Naive thymus-derived CD8-positive, alpha-beta T cell (primary cell): ENCODE measurements around the gene GRK1. TPM values are rescaled to one million over a fixed set of nuclear protein-coding genes. Genes with fewer than 3 reads are reported as not detected.
A peak's percentile ranks its signal among the peaks of the same experiment; 100 is the strongest.
"Not testable (repeated sequence)": the region's sequence is repeated elsewhere in the genome, so short reads cannot be mapped to it uniquely, and the experiment has no call there.

Experiments
- ATAC-seq, 2 donors: fragments of 150-1000 bp; cut with Tn5 transposase in 1 of 2; sonication (Bioruptor Pico), chemical (Tn5 transposase) in 1 of 2; 1 replicate in 1 of 2; 2 replicates in 1 of 2; pipeline ENCODE4 v1.10.0; 2021; ENCODE audit warnings: mild to moderate bottlenecking in 2 of 2, moderate library complexity in 2 of 2
- POLR2A ChIA-PET: fragments of 350-600 bp; sonication (Branson Sonifier 250); formaldehyde crosslinking; loops from one replicate; lab custom pipeline; 2021; ENCODE audit warnings: antibody characterized with exemption; lab: Charles Lee
- DNase-seq, 10 donors: peaks; one replicate each; pipeline versions ENCODE4 v3.0.0 to v3.0.0-alpha.2; 2020 to 2022
- H3K27ac Mint-ChIP-seq, 10 donors: one replicate each; pipeline ENCODE4 v1.8.0; 2020 to 2022; ENCODE audit warnings: mild to moderate bottlenecking in 10 of 10, mixed read lengths in 10 of 10, moderate library complexity in 4 of 10, inconsistent platforms in 1 of 10
- H3K27me3 Mint-ChIP-seq, 5 donors: one replicate each; pipeline ENCODE4 v1.8.0; 2021 to 2022; ENCODE audit warnings: mixed read lengths in 5 of 5
- H3K36me3 Mint-ChIP-seq, 3 donors: one replicate each; pipeline ENCODE4 v1.8.0; 2020 to 2022; ENCODE audit warnings: mixed read lengths in 3 of 3, mild to moderate bottlenecking in 2 of 3, inconsistent platforms in 1 of 3
- H3K4me1 Mint-ChIP-seq, 4 donors: one replicate each; pipeline ENCODE4 v1.8.0; 2021 to 2022; ENCODE audit warnings: mixed read lengths in 4 of 4
- H3K4me3 Mint-ChIP-seq, 10 donors: one replicate each; pipeline ENCODE4 v1.8.0; 2020 to 2022; ENCODE audit warnings: mild to moderate bottlenecking in 10 of 10, mixed read lengths in 10 of 10, moderate library complexity in 6 of 10, inconsistent platforms in 1 of 10
- H3K9me3 Mint-ChIP-seq, 9 donors: one replicate each; pipeline ENCODE4 v1.8.0; 2020 to 2022; ENCODE audit warnings: mixed read lengths in 9 of 9, mild to moderate bottlenecking in 3 of 9, inconsistent platforms in 1 of 9, moderate library complexity in 1 of 9
- polyA plus RNA-seq, 3 donors: library from polyadenylated mRNA; unstranded; fragments of 300-500 nt; fragmentation: Illumina TruSeq; gene quantifications; one replicate each; pipeline ENCODE4 v1.2.3, GENCODE V29; 2021
- total RNA-seq, 8 experiments: library from RNA in 2 of 8; stranded (reverse) in 2 of 8; gene quantifications; one replicate each; pipeline ENCODE4 v1.2.3 and lab custom pipeline; 2021 to 2026

Gene GRK1
- total and polyA plus RNA-seq, 5 experiments from 2014 or later = not detected

DNA sequence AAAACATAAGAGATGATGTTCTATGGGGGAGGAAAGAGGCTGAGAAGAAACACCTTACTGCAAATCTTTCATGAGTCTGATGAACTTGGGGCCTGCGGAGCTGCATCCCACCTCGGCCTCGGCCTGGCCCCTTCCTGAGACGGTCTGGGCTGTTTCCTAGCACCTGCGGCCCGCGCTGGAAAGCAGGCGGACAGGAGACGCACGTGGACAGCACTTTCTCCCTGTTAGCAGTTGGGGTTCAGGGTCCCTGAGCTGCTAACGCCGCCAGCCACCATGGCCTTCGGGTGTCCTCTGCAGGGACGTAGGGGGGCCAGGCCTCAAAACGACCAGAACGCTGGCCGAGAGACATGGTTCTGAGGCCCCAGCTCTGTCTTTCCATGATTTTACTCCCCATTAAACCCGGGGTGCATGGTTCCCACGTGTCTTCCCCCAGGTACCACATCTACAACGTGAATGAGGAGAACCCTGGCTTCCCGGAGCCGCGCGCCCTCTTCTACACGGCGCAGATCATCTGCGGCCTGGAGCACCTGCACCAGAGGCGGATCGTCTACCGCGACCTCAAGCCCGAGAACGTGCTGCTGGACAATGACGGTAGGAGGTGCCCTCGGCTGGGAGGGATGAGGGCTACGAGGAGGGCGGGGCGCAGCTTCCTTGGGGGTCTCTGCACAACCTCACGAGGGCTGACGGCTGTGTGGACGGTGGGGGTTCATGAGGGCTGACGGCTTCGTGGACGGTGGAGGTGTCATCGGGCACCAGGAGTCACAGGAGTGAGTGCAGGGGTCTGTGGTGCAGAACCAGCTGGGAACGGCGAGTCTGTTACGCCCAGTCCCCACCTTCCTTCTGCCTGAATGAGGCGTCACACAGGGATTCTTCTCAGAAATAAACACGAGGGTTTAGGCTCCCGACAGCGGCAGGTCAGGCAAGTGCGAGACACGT is 4.3 kb downstream of the GRK1 start:
- Mint-ChIP-seq H3K4me3 (no peak overlapping the region), H3K36me3 (no peaks in the 10 kb centered on the region), H3K27me3 (peaks cover 0 to 2% (median 0%) of the 10 kb centered on the region in 5 donors), H3K9me3 (peaks cover 0 to 4% (median 0%) of the 10 kb centered on the region in 9 donors), H3K4me1 (peaks cover 0 to 16% (median 5%) of the 10 kb centered on the region in 4 donors), H3K27ac (no peak overlapping the region)
- POLR2A ChIA-PET = interaction anchor here (1.5 kb wide), 1 partner anchor 53 kb away, joined by 3 read pairs; no protein-coding TSS in a partner anchor
- ATAC-seq (no peak), DNase-seq (peak in 1 of 10 donors; percentile 49)

DNA sequence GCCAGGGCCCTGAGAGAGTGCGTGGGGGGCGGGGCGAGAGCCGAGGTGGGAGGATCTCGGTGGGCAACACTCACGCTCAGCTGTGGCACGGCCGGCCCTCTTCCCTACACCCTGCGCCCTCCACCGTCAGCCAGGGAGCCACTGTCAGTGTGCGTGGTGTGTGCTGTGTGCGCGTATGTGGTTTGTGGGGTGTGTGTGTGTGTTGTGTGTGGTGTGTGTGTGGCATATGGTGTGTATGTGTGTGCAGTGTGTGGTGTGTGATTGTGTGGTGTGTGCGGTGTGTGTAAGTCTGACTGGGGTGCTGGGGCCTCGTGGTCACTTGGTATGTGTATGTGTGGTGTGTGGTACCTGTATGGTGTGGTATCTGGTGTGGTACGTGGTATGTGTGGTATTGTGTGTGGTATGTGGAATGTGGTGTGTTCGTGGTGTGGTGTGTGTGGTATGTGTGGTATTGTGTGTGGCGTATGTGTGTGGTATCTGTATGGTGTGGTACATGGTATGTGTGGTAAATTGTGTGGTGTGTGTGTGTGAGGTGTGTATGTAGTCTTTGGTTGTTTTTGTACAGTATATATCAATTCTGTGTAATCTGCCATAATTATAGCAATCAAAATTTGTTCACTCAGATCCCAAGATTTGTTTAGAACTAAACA is 5.1 kb downstream of the GRK1 start:
- Mint-ChIP-seq H3K27me3 (peaks cover 0 to 2% (median 0%) of the 10 kb centered on the region in 5 donors), H3K4me1 (peaks cover 0 to 16% (median 5%) of the 10 kb centered on the region in 4 donors), H3K36me3 (no peaks in the 10 kb centered on the region), H3K27ac (peak overlapping the region in 8 of 10 donors; percentile 5 to 74 (median 16)), H3K9me3 (peaks cover 0 to 4% (median 0%) of the 10 kb centered on the region in 9 donors), H3K4me3 (peak overlapping the region in 3 of 10 donors; percentile 3 to 59 (median 11))
- POLR2A ChIA-PET = interaction anchor here (1.5 kb wide), 1 partner anchor 52 kb away, joined by 3 read pairs; no protein-coding TSS in a partner anchor
- no peak for ATAC-seq
- peak in 1 of 10 donors; percentile 62 for DNase-seq

DNA sequence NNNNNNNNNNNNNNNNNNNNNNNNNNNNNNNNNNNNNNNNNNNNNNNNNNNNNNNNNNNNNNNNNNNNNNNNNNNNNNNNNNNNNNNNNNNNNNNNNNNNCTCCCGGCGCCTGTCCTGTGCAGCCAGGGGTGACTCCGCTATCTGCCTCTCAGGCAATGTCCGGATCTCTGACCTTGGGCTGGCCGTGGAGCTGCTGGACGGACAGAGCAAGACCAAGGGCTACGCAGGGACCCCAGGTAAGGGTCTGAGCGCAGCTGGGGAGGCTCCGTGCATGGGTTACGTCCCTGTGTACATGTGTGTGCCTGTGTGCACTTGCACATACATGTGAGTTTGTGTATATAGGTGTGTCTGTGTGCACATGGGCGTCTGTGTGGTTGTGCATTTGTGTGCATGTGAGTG is 55.9 kb downstream of the GRK1 start:
- H3K36me3 Mint-ChIP-seq = no peaks in the 10 kb centered on the region
- peak overlapping the region in 8 of 10 donors; percentile 20 to 84 (median 67) for H3K27ac Mint-ChIP-seq
- POLR2A ChIA-PET = no interaction called here
- no peak for DNase-seq
- ATAC-seq = no peak
- H3K9me3 Mint-ChIP-seq = peaks cover 0 to 2% (median 0%) of the 10 kb centered on the region in 9 donors
- H3K4me3 Mint-ChIP-seq = peak overlapping the region in 5 of 10 donors; percentile 18 to 55 (median 37)
- H3K4me1 Mint-ChIP-seq = peaks cover 2 to 24% (median 16%) of the 10 kb centered on the region in 4 donors
- H3K27me3 Mint-ChIP-seq = peaks cover 0 to 2% (median 0%) of the 10 kb centered on the region in 5 donors

DNA sequence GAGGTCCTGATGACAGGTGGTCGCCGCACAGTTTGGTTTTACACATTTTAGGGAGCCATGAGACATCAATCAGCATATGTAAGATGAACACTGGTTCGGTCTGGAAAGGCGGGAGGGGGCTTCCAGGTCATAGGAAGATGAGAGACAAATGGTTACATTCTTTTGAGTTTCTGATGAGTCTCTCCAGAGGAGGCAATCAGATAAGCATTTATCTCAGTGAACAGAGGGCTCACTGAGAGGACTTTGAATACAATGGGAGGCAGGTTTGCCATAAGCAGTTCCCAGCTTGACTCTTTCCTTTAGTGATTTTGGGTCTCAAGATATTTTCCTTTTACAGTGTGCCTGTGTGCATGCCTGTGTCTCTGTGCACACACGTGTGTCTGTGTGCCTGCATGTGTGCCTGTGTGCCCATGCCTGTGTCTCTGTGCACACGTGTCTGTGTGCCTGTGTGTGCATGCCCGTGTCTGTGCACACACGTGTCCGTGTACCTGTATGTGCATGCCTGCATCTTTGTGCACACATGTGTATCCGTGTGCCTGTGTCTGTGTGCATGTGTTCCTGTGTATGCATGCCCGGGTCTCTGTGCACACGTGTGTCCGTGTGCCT is 56.5 kb downstream of the GRK1 start:
- Mint-ChIP-seq H3K4me3 (peak overlapping the region in 8 of 10 donors; percentile 36 to 78 (median 55)), H3K4me1 (peaks cover 3 to 24% (median 16%) of the 10 kb centered on the region in 4 donors), H3K36me3 (no peaks in the 10 kb centered on the region), H3K9me3 (peaks cover 0 to 2% (median 0%) of the 10 kb centered on the region in 9 donors), H3K27ac (peak overlapping the region in 9 of 10 donors; percentile 20 to 93 (median 77)), H3K27me3 (peaks cover under 1 to 4% (median 2%) of the 10 kb centered on the region in 5 donors)
- ATAC-seq (no peak), DNase-seq (no peak)
- POLR2A ChIA-PET = interaction anchor here (1.4 kb wide), 1 partner anchor 52 kb away, joined by 3 read pairs; no protein-coding TSS in a partner anchor

DNA sequence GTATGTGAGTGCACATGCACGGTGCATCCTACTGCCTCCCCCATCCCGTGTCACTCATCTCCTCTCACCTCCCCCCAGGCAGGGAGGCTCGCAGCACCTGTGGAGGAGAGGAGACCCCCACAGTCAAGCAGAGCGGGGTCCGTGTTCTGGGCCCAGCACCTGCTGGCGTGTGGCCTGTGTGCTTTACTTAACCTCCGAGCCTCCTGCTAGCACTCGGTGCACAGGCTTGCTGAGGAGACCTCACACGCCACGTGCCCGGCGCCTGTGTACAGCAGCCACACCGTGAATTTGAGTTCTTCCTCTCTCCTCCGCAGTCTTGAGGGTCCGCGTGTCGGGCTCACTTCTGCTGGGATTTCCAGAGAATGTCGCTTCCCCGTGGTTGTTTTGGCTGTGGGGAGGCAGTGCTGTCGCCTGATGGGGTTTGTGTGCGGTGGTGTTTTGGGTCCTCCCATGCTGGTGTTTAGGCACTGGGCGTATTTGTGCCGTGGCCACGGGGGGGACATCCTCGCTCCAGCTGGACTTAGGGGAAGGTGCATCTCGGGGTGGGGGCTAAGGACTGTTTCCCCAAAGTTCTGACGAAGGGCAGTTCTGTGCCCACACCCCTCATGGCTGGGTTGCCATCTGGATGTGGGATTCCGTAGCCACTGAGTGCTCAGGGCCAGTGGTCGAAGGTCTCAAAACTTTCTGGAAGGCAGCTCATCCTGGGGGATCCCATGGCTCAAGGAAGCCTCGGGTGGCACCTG is 57.2 kb downstream of the GRK1 start:
- DNase-seq (no peak), ATAC-seq (no peak)
- H3K4me1 Mint-ChIP-seq = peaks cover 4 to 24% (median 16%) of the 10 kb centered on the region in 4 donors
- peak overlapping the region; percentile 72 to 92 (median 80) for H3K4me3 Mint-ChIP-seq
- peaks cover 5 to 11% (median 8%) of the 10 kb centered on the region in 5 donors for H3K27me3 Mint-ChIP-seq
- POLR2A ChIA-PET = interaction anchor here (1.4 kb wide), 1 partner anchor 53 kb away, joined by 3 read pairs; no protein-coding TSS in a partner anchor
- H3K27ac Mint-ChIP-seq = peak overlapping the region; percentile 77 to 99 (median 92)
- no peaks in the 10 kb centered on the region for H3K36me3 Mint-ChIP-seq
- peaks cover 0 to 2% (median 0%) of the 10 kb centered on the region in 9 donors for H3K9me3 Mint-ChIP-seq

DNA sequence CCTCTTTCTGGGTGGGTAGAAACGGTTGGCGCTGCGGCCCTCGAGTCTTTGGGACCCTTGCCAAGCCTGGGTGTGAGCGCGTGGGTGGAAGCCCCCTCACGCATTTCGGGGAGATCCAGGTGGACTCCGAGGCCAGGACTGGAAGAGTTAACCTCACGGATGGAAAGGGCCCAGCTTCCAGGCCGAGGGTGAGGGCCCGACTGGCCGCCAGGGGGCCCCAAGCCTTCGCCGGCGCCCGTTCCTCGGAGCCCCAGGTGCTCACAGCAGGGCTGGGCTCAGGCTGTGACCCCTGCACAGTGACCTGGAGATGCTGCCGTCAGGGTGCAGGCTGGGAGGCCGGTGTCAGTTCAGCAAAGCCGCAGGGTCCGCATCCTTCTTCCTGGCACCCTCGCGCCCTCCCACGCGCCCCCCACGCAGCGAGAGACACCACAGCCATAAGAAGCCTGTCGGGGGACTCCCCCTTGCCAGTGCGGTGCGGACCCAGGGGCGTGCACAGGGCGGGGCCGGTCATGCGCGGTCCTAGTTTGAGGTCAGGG is 57.8 kb downstream of the GRK1 start:
- H3K36me3 Mint-ChIP-seq = no peaks in the 10 kb centered on the region
- H3K27ac Mint-ChIP-seq = peak overlapping the region; percentile 77 to 99 (median 92)
- peaks cover 4 to 24% (median 16%) of the 10 kb centered on the region in 4 donors for H3K4me1 Mint-ChIP-seq
- POLR2A ChIA-PET = interaction anchor here (1.4 kb wide), 1 partner anchor 53 kb away, joined by 3 read pairs; no protein-coding TSS in a partner anchor
- H3K27me3 Mint-ChIP-seq = peaks cover 5 to 15% (median 10%) of the 10 kb centered on the region in 5 donors
- DNase-seq = peak; percentile 82 to 96 (median 92)
- ATAC-seq = peak; percentile 92 to 94
- peak overlapping the region; percentile 72 to 92 (median 80) for H3K4me3 Mint-ChIP-seq
- peaks cover 0 to 2% (median 0%) of the 10 kb centered on the region in 9 donors for H3K9me3 Mint-ChIP-seq

DNA sequence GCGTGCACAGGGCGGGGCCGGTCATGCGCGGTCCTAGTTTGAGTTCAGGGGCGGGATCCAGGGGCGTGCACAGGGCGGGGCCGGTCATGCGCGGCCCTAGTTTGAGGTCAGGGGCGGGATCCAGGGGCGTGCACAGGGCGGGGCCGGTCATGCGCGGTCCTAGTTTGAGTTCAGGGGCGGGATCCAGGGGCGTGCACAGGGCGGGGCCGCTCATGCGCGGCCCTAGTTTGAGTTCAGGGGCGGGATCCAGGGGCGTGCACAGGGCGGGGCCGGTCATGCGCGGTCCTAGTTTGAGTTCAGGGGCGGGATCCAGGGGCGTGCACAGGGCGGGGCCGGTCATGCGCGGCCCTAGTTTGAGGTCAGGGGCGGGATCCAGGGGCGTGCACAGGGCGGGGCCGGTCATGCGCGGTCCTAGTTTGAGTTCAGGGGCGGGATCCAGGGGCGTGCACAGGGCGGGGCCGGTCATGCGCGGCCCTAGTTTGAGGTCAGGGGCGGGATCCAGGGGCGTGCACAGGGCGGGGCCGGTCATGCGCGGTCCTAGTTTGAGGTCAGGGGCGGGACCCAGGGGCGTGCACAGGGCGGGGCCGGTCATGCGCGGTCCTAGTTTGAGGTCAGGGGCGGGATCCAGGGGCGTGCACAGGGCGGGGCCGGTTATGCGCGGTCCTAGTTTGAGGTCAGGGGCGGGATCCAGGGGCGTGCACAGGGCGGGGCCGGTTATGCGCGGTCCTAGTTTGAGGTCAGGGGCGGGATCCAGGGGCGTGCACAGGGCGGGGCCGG is 58.5 kb downstream of the GRK1 start:
- H3K36me3 Mint-ChIP-seq, ATAC-seq, H3K9me3 Mint-ChIP-seq: not testable (repeated sequence)
- peak; percentile 44 to 91 (median 66) for DNase-seq
- POLR2A ChIA-PET = interaction anchor here (1.2 kb wide), 1 partner anchor 15 kb away, joined by 6 read pairs; no protein-coding TSS in a partner anchor
- peaks cover 5 to 15% (median 10%) of the 10 kb centered on the region in 5 donors for H3K27me3 Mint-ChIP-seq
- H3K4me3 Mint-ChIP-seq = peak overlapping the region in 8 of 10 donors; percentile 78 to 92 (median 80)
- peaks cover 4 to 24% (median 16%) of the 10 kb centered on the region in 4 donors for H3K4me1 Mint-ChIP-seq
- H3K27ac Mint-ChIP-seq = peak overlapping the region in 9 of 10 donors; percentile 77 to 99 (median 92)

DNA sequence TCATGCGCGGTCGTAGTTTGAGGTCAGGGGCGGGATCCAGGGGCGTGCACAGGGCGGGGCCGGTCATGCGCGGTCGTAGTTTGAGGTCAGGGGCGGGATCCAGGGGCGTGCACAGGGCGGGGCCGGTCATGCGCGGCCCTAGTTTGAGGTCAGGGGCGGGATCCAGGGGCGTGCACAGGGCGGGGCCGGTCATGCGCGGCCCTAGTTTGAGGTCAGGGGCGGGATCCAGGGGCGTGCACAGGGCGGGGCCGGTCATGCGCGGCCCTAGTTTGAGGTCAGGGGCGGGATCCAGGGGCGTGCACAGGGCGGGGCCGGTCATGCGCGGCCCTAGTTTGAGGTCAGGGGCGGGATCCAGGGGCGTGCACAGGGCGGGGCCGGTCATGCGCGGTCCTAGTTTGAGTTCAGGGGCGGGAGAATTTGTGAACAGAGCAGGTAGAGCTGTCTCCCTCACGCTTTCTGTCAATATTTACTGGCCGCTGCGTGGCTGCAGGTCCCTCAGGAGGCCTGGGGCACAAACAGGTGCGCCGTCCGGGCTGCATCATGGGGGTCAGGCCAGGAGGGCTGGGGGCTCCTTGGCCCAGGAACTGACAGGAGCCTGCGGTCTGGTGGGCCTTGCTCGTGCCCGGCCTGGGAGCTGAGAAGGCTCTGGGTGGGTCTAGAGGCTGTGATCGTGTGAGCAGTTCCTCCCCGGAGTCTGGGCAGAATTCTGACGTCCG is 59.2 kb downstream of the GRK1 start:
- DNase-seq (peak in 9 of 10 donors; percentile 19 to 74 (median 56)), ATAC-seq (peak in 1 of 2 donors; percentile 29)
- Mint-ChIP-seq H3K4me3 (peak overlapping the region; percentile 39 to 85 (median 68)), H3K4me1 (peaks cover 4 to 24% (median 17%) of the 10 kb centered on the region in 4 donors), H3K27ac (peak overlapping the region in 5 of 10 donors; percentile 21 to 93 (median 84)), H3K27me3 (peaks cover 5 to 15% (median 10%) of the 10 kb centered on the region in 5 donors)
- not testable (repeated sequence) for H3K36me3 Mint-ChIP-seq, H3K9me3 Mint-ChIP-seq
- POLR2A ChIA-PET = interaction anchor here (1.2 kb wide), 1 partner anchor 14 kb away, joined by 6 read pairs; no protein-coding TSS in a partner anchor

DNA sequence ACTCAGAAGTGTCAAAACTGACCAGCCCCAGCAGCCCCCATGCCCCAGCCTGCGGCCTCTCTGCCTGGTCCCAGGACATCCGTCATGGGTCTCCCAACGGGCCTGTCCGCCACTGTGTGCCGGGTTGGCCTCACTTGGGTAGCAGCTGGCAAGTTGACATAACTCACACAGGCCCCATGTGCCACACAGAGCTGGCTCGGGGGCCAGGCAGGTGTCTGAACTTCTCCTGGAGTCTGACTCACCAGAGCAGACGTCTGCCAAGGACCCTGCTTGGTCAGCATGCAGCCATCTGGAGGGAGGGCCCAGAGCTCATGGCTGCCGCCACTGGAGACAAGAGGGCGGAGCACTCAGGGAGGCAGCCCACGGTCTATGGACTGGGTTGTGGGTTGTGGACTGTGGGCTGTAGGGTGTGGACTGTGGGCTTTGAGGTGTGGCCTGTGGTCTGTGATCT is 60.0 kb downstream of the GRK1 start:
- Mint-ChIP-seq H3K4me3 (peak overlapping the region in 6 of 10 donors; percentile 59 to 85 (median 69)), H3K4me1 (peaks cover 4 to 24% (median 17%) of the 10 kb centered on the region in 4 donors), H3K9me3 (peaks cover 0 to 2% (median 0%) of the 10 kb centered on the region in 9 donors), H3K27me3 (peaks cover 5 to 15% (median 10%) of the 10 kb centered on the region in 5 donors), H3K36me3 (no peaks in the 10 kb centered on the region), H3K27ac (peak overlapping the region in 5 of 10 donors; percentile 13 to 93 (median 84))
- POLR2A ChIA-PET = interaction anchor here (1.2 kb wide), 1 partner anchor 13 kb away, joined by 6 read pairs; no protein-coding TSS in a partner anchor
- peak in 1 of 10 donors; percentile 20 for DNase-seq
- no peak for ATAC-seq
